MCF 10A (cell line): ENCODE results near the gene PTCRA. TPM values are rescaled to one million over a fixed set of nuclear protein-coding genes. Genes with fewer than 3 reads are reported as not detected.
"Not testable (repeated sequence)": the region's sequence is repeated elsewhere in the genome, so short reads cannot be mapped to it uniquely, and the experiment has no call there.

ENCODE experiments used
- BruUV-seq: library from RNA; stranded (reverse); fragments of 400-500 nt; replicated peaks from 2 replicates; lab custom pipeline; 2021; lab: Mats Ljungman, UMichigan
- CTCF ChIA-PET: fragments of 300-600 bp; sonication (Branson Sonifier 250); formaldehyde crosslinking; extraction: SDS; loops from one replicate; lab custom pipeline; 2021; ENCODE audit warnings: antibody characterized with exemption, inconsistent platforms; lab: Yijun Ruan, JAX
- POLR2A ChIA-PET: fragments of 300-600, 350-650 bp; sonication (Branson Sonifier 250); formaldehyde crosslinking; extraction: SDS; loops from one replicate; lab custom pipeline; 2020; ENCODE audit warnings: antibody characterized with exemption, inconsistent platforms; lab: Yijun Ruan, JAX
- DNase-seq: peaks from one replicate; pipeline ENCODE4 v3.0.0-alpha.2; 2018; ENCODE audit not compliant: unreplicated experiment
- H3K27ac Mint-ChIP-seq: one replicate; pipeline ENCODE4 v1.8.0; 2022; ENCODE audit warnings: mild to moderate bottlenecking, low read depth, mixed read lengths; ENCODE audit not compliant: unreplicated experiment
- H3K27me3 Mint-ChIP-seq: one replicate; pipeline ENCODE4 v1.8.0; 2022; ENCODE audit warnings: mixed read lengths; ENCODE audit not compliant: insufficient read depth, unreplicated experiment
- H3K36me3 Mint-ChIP-seq: one replicate; pipeline ENCODE4 v1.8.0; 2022; ENCODE audit warnings: mild to moderate bottlenecking, moderate library complexity, mixed read lengths; ENCODE audit not compliant: insufficient read depth, unreplicated experiment
- H3K4me1 Mint-ChIP-seq: one replicate; pipeline ENCODE4 v1.8.0; 2022; ENCODE audit warnings: mixed read lengths; ENCODE audit not compliant: insufficient read depth, unreplicated experiment
- H3K4me3 Mint-ChIP-seq: one replicate; pipeline ENCODE4 v1.8.0; 2022; ENCODE audit warnings: mild to moderate bottlenecking, moderate library complexity, mixed read lengths; ENCODE audit not compliant: unreplicated experiment
- H3K9me3 Mint-ChIP-seq: one replicate; pipeline ENCODE4 v1.8.0; 2022; ENCODE audit warnings: mixed read lengths; ENCODE audit not compliant: unreplicated experiment
- intact Hi-C: fragments of 100-400 bp; cut with micrococcal nuclease; formaldehyde crosslinking; loops from 2 replicates; pipeline ENCODE4 v1.14.1; 2022
- total RNA-seq: library from RNA; stranded (reverse); gene quantifications from 2 replicates; pipeline ENCODE4 v1.2.3, GENCODE V29; 2022
- TF ChIP-seq, protein P1 (sequence below): fragments of 200-600 bp; IDR thresholded peaks from one replicate; pipeline ENCODE4 v1.8.0; 2022; ENCODE audit warnings: antibody characterized with exemption, mild to moderate bottlenecking; ENCODE audit not compliant: unreplicated experiment

Gene PTCRA
- total RNA-seq, 1 experiment from 2014 or later = not detected

- TF ChIP-seq, protein P1, sequence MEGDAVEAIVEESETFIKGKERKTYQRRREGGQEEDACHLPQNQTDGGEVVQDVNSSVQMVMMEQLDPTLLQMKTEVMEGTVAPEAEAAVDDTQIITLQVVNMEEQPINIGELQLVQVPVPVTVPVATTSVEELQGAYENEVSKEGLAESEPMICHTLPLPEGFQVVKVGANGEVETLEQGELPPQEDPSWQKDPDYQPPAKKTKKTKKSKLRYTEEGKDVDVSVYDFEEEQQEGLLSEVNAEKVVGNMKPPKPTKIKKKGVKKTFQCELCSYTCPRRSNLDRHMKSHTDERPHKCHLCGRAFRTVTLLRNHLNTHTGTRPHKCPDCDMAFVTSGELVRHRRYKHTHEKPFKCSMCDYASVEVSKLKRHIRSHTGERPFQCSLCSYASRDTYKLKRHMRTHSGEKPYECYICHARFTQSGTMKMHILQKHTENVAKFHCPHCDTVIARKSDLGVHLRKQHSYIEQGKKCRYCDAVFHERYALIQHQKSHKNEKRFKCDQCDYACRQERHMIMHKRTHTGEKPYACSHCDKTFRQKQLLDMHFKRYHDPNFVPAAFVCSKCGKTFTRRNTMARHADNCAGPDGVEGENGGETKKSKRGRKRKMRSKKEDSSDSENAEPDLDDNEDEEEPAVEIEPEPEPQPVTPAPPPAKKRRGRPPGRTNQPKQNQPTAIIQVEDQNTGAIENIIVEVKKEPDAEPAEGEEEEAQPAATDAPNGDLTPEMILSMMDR = no peak
- Mint-ChIP-seq H3K4me1 (no peaks in the 10 kb centered on the region), H3K27ac (no peak overlapping the region), H3K36me3 (no peaks in the 10 kb centered on the region), H3K4me3 (no peak overlapping the region), H3K27me3 (no peaks in the 10 kb centered on the region), H3K9me3 (no peaks in the 10 kb centered on the region)
- DNase-seq = no peak
- BruUV-seq = no TSS peak
- POLR2A ChIA-PET = interaction anchor here (1.8 kb wide), 1 partner anchor 9 kb away, joined by 5 read pairs; the partner anchor contains the start of gene GNMT
- CTCF ChIA-PET = interaction anchor here (0.5 kb wide), 1 partner anchor 12 kb away, joined by 3 read pairs; no protein-coding TSS in a partner anchor
- intact Hi-C loops = no loop called here
These were observed 36.5 kb downstream of the PTCRA start for GRCh38 chr6:42952389-42952788.

GRCh38 chr6:42954405-42954804, 38.6 kb downstream of the PTCRA start:
- DNase-seq, H3K27me3 Mint-ChIP-seq, BruUV-seq, H3K27ac Mint-ChIP-seq, H3K4me3 Mint-ChIP-seq, H3K9me3 Mint-ChIP-seq, intact Hi-C loops, H3K4me1 Mint-ChIP-seq, H3K36me3 Mint-ChIP-seq: not testable (repeated sequence)
- POLR2A ChIA-PET = interaction anchor here (1.1 kb wide), 1 partner anchor 20 kb away, joined by 3 read pairs; no protein-coding TSS in a partner anchor
- CTCF ChIA-PET = interaction anchor here (1.4 kb wide), 1 partner anchor 11 kb away, joined by 3 read pairs; no protein-coding TSS in a partner anchor

DNA sequence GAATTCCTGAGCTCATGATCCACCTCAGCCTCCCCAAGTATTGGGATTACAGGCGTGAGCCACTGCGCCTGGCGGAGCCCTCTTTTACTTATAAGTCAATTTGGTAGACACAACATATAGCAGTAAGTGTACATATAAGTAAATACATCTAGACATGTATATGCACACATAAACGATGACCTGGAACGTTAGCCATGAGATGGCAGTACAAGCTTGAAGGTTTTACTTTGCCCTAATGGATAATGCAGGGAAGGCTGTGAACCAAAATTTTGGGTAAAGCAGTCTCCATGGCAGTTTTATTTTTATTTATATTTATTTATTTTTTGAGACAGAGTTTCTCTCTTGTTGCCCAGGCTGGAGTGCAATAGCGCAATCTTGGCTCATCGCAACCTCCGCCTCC, 42.3 kb downstream of the PTCRA start:
- H3K27me3 Mint-ChIP-seq = no peaks in the 10 kb centered on the region
- H3K9me3 Mint-ChIP-seq = no peaks in the 10 kb centered on the region
- ChIA-PET CTCF (interaction anchor here (0.6 kb wide), 1 partner anchor 813 kb away, joined by 3 read pairs; no protein-coding TSS in a partner anchor), POLR2A (interaction anchor here (1.0 kb wide), 1 partner anchor 21 kb away, joined by 4 read pairs; the partner anchor contains the start of gene PEX6)
- H3K4me1 Mint-ChIP-seq = peaks cover 7% of the 10 kb centered on the region
- intact Hi-C loops = no loop called here
- BruUV-seq = no TSS peak
- no peak for DNase-seq
- H3K27ac Mint-ChIP-seq = no peak overlapping the region
- no peak overlapping the region for H3K4me3 Mint-ChIP-seq
- TF ChIP-seq, protein P1 = no peak
- peaks cover 7% of the 10 kb centered on the region for H3K36me3 Mint-ChIP-seq

DNA sequence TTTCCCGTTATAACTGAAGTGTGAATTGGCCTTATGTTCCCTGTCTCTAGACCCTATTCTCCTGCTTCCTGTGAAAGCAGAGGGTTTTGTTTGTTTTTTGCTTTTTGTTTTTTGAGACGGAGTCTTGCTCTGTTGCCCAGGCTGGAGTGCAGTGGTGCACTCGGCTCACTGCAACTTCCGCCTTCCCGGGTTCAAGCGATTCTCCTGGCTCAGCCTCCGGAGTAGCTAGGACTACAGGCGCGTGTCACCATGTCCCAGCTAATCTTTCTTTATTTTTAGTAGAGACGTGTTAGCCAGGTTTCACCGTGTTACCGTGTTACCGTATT, 44.0 kb downstream of the PTCRA start:
- Mint-ChIP-seq H3K4me3 (no peak overlapping the region), H3K27me3 (no peaks in the 10 kb centered on the region), H3K27ac (no peak overlapping the region), H3K36me3 (peaks cover 21% of the 10 kb centered on the region), H3K4me1 (peaks cover 7% of the 10 kb centered on the region), H3K9me3 (no peaks in the 10 kb centered on the region)
- ChIA-PET CTCF (no interaction called here), POLR2A (interaction anchor here (1.0 to 3.4 kb wide), 5 partner anchors 8 to 39 kb away, joined by 3 to 25 read pairs (median 14); partner anchors contain the start of genes CNPY3, PEX6 and PPP2R5D)
- intact Hi-C loops = loop anchor here (5.0 kb wide), 1 partner anchor 33 kb away; the partner anchor contains the start of gene CNPY3
- no peak for DNase-seq
- BruUV-seq = no TSS peak
- TF ChIP-seq, protein P1 = no peak
